PC-3 (cell line): ENCODE results near the gene GALNT1. TPM values are rescaled to one million over a fixed set of nuclear protein-coding genes. Genes with fewer than 3 reads are reported as not detected.

ENCODE experiments used
- ATAC-seq: fragments of 200-7000 bp; cut with Tn5 transposase; 2 replicates; pipeline ENCODE4 v1.9.1; 2020; ENCODE audit warnings: mild to moderate bottlenecking, moderate library complexity
- BruUV-seq: library from RNA; stranded (reverse); fragments of 400-500 nt; replicated peaks from 2 replicates; lab custom pipeline; 2021; lab: Mats Ljungman, UMichigan
- CTCF ChIA-PET: fragments of 300-600 bp; sonication (Branson Sonifier 250); formaldehyde crosslinking; loops from one replicate; lab custom pipeline; 2022; ENCODE audit warnings: antibody characterized with exemption; lab: Charles Lee
- POLR2A ChIA-PET: fragments of 300-600 bp; sonication (Branson Sonifier 250); formaldehyde crosslinking; loops from one replicate; lab custom pipeline; 2022; ENCODE audit warnings: antibody characterized with exemption; ENCODE audit not compliant: unreplicated experiment; lab: Charles Lee
- DNase-seq: peaks from one replicate; pipeline ENCODE4 v3.0.0-alpha.2; 2015
- H2AFZ ChIP-seq: fragments of 300-600 bp; sonication (generic); 2 replicates; pipeline ENCODE4 v1.6.0; 2016; ENCODE audit warnings: antibody characterized with exemption, low read length
- H3F3A ChIP-seq: fragments of 300-600 bp; sonication (generic); one replicate; pipeline ENCODE4 v1.6.0; 2017; ENCODE audit warnings: antibody characterized with exemption, low read length, control low read depth, mild to moderate bottlenecking; ENCODE audit not compliant: unreplicated experiment
- H3K27ac ChIP-seq: fragments of 300-600 bp; sonication (generic); 2 replicates; pipeline ENCODE4 v1.5.1; 2016; ENCODE audit warnings: mild to moderate bottlenecking, low read length
- H3K27me3 ChIP-seq: fragments of 300-600 bp; sonication (generic); 2 replicates; pipeline ENCODE4 v1.6.1; 2016; ENCODE audit warnings: low read length, mixed read lengths
- H3K36me3 ChIP-seq: fragments of 300-600 bp; sonication (generic); 2 replicates; pipeline ENCODE4 v1.6.1; 2016; ENCODE audit warnings: low read depth, mixed run types, low read length, mixed read lengths
- H3K4me1 ChIP-seq: fragments of 300-600 bp; sonication (generic); 2 replicates; pipeline ENCODE4 v1.5.1; 2016; ENCODE audit warnings: low read length; ENCODE audit not compliant: insufficient read depth
- H3K4me2 ChIP-seq: fragments of 300-600 bp; sonication (generic); 2 replicates; pipeline ENCODE4 v1.6.0; 2016; ENCODE audit warnings: low read length
- H3K4me3 ChIP-seq: fragments of 300-600 bp; sonication (generic); 2 replicates; pipeline ENCODE4 v1.5.1; 2016; ENCODE audit warnings: mild to moderate bottlenecking, low read length, mixed read lengths
- H3K79me2 ChIP-seq: fragments of 300-600 bp; sonication (generic); 2 replicates; pipeline ENCODE4 v1.6.1; 2017; ENCODE audit warnings: low read length, mixed read lengths
- H3K9ac ChIP-seq: fragments of 300-600 bp; sonication (generic); 2 replicates; pipeline ENCODE4 v1.6.0; 2016; ENCODE audit warnings: mild to moderate bottlenecking, low read length
- H3K9me2 ChIP-seq: fragments of 300-600 bp; sonication (generic); replicated peaks from 2 replicates; pipeline ENCODE4 v1.6.1; 2016; ENCODE audit warnings: mixed run types, low read length, mixed read lengths
- H3K9me3 ChIP-seq: fragments of 300-600 bp; sonication (generic); 2 replicates; pipeline ENCODE4 v1.6.1; 2016; ENCODE audit warnings: low read length, mixed read lengths
- H4K20me1 ChIP-seq: fragments of 300-600 bp; sonication (generic); 2 replicates; pipeline ENCODE4 v1.6.1; 2016; ENCODE audit warnings: low read length, mixed read lengths
- CTCF ChIP-seq: fragments of 300-600 bp; sonication (generic); conservative IDR thresholded peaks from 2 replicates; pipeline ENCODE4 v1.5.1; 2017; ENCODE audit warnings: antibody characterized with exemption, low read depth, mild to moderate bottlenecking, low read length
- EZH2 ChIP-seq: fragments of 300-600 bp; sonication (generic); IDR thresholded peaks from one replicate; pipeline ENCODE4 v1.6.1; 2017; ENCODE audit warnings: antibody characterized with exemption, mild to moderate bottlenecking, low read length; ENCODE audit not compliant: unreplicated experiment
- EZH2phosphoT487 ChIP-seq: fragments of 300-600 bp; sonication (generic); IDR thresholded peaks from 2 replicates; pipeline ENCODE4 v1.6.1; 2018; ENCODE audit warnings: mild to moderate bottlenecking, antibody characterized with exemption, low read length, borderline replicate concordance
- intact Hi-C: fragments of 100-400 bp; cut with micrococcal nuclease; formaldehyde crosslinking; loops from 2 replicates; pipeline ENCODE4 v1.9.0; 2023
- total RNA-seq: library from RNA; depleted of rRNA; stranded (reverse); fragments of >200 nt; gene quantifications from 2 replicates; pipeline ENCODE4 v1.2.3, GENCODE V29; 2014

Gene GALNT1
- total RNA-seq, 1 experiment from 2014 or later: 25.0 TPM

- no peaks in the 10 kb centered on the region for H3K9me2 ChIP-seq
- H3K27ac ChIP-seq: no peak overlapping the region
- DNase-seq (no peak), ATAC-seq (no peak)
- H3K4me1 ChIP-seq: 0 out of 2 replicates have a peak, but pooled peaks cover 5% of the 10 kb centered on the region
- POLR2A ChIA-PET: no interaction called here
- no peaks in the 10 kb centered on the region; the same call in 1 of the 2 replicates for H3K36me3 ChIP-seq
- intact Hi-C loops: no loop called here
- H2AFZ ChIP-seq: no peak overlapping the region
- CTCF ChIA-PET: no interaction called here
- no TSS peak for BruUV-seq
- H3K4me3 ChIP-seq: no peak overlapping the region
- H3K9ac ChIP-seq: no peak overlapping the region
- no peaks in the 10 kb centered on the region for H3K9me3 ChIP-seq
- H3K79me2 ChIP-seq: peaks cover 27% of the 10 kb centered on the region; the same call in 1 of the 2 replicates
- no peak overlapping the region for H3K4me2 ChIP-seq
- no peaks in the 10 kb centered on the region for H4K20me1 ChIP-seq
- no peaks in the 10 kb centered on the region for H3K27me3 ChIP-seq
- no peaks in the 10 kb centered on the region for H3F3A ChIP-seq
- TF ChIP-seq CTCF (no peak), EZH2 (no peak), EZH2phosphoT487 (no peak)
Observed at GRCh38 chr18:35603528-35603927, 22.0 kb downstream of the GALNT1 start.

GRCh38 chr18:35604369-35604768 lies 22.8 kb downstream of the GALNT1 start:
- H4K20me1 ChIP-seq: no peaks in the 10 kb centered on the region
- DNase-seq (no peak), ATAC-seq (no peak)
- H3K4me3 ChIP-seq: no peak overlapping the region
- 0 out of 2 replicates have a peak, but pooled peaks cover 5% of the 10 kb centered on the region for H3K4me1 ChIP-seq
- no peak overlapping the region for H3K9ac ChIP-seq
- H3K79me2 ChIP-seq: peaks cover 31% of the 10 kb centered on the region; the same call in 1 of the 2 replicates
- no TSS peak for BruUV-seq
- no peak overlapping the region for H3K4me2 ChIP-seq
- POLR2A ChIA-PET: no interaction called here
- no peaks in the 10 kb centered on the region for H3F3A ChIP-seq
- no peaks in the 10 kb centered on the region for H3K27me3 ChIP-seq
- no peaks in the 10 kb centered on the region for H3K9me2 ChIP-seq
- H3K36me3 ChIP-seq: no peaks in the 10 kb centered on the region; the same call in 1 of the 2 replicates
- TF ChIP-seq EZH2 (no peak), CTCF (no peak), EZH2phosphoT487 (no peak)
- CTCF ChIA-PET: no interaction called here
- H3K27ac ChIP-seq: no peak overlapping the region
- no peak overlapping the region for H2AFZ ChIP-seq
- no peaks in the 10 kb centered on the region for H3K9me3 ChIP-seq
- intact Hi-C loops: no loop called here

- Histone ChIP-seq H3K27ac (no peak overlapping the region), H3K36me3 (no peaks in the 10 kb centered on the region; the same call in 1 of the 2 replicates), H3K4me3 (no peak overlapping the region), H3K9me2 (no peaks in the 10 kb centered on the region), H3K4me2 (no peak overlapping the region), H3K9ac (no peak overlapping the region), H2AFZ (no peak overlapping the region), H4K20me1 (no peaks in the 10 kb centered on the region), H3K79me2 (peaks cover 36% of the 10 kb centered on the region; the same call in 1 of the 2 replicates), H3K27me3 (no peaks in the 10 kb centered on the region), H3F3A (no peaks in the 10 kb centered on the region), H3K9me3 (no peaks in the 10 kb centered on the region), H3K4me1 (0 out of 2 replicates have a peak, but pooled peaks cover 5% of the 10 kb centered on the region)
- ChIA-PET POLR2A (no interaction called here), CTCF (no interaction called here)
- TF ChIP-seq EZH2phosphoT487: no peak
- no peak for TF ChIP-seq CTCF
- no peak for TF ChIP-seq EZH2
- intact Hi-C loops: no loop called here
- DNase-seq: peak; percentile 26
- ATAC-seq: peak; percentile 65
- no TSS peak for BruUV-seq
Observed at GRCh38 chr18:35605686-35606417, 24.3 kb downstream of the GALNT1 start.
